Mesothelial cell of epicardium (in vitro differentiated cells): ENCODE data around the gene B3GNT2. TPM values are rescaled to one million over a fixed set of nuclear protein-coding genes. Genes with fewer than 3 reads are reported as not detected.
A peak's percentile ranks its signal among the peaks of the same experiment; 100 is the strongest.
"Not testable (repeated sequence)": the region's sequence is repeated elsewhere in the genome, so short reads cannot be mapped to it uniquely, and the experiment has no call there.

Source experiments
- DNase-seq, 2 experiments: peaks; one replicate each; pipeline ENCODE4 v3.0.0; 2021; ENCODE audit warnings: low spot score in 2 of 2; ENCODE audit not compliant: unreplicated experiment in 2 of 2
- H3K27ac Mint-ChIP-seq: 2 replicates; pipeline ENCODE4 v1.8.0; 2021; ENCODE audit warnings: mixed read lengths
- H3K27me3 Mint-ChIP-seq: 2 replicates; pipeline ENCODE4 v1.8.0; 2021; ENCODE audit warnings: low read depth, mixed read lengths
- H3K36me3 Mint-ChIP-seq: 2 replicates; pipeline ENCODE4 v1.8.0; 2021; ENCODE audit warnings: mixed read lengths
- H3K4me1 Mint-ChIP-seq: 2 replicates; pipeline ENCODE4 v1.8.0; 2021; ENCODE audit warnings: mixed read lengths
- H3K4me3 Mint-ChIP-seq: 2 replicates; pipeline ENCODE4 v1.8.0; 2021; ENCODE audit warnings: mild to moderate bottlenecking, moderate library complexity, mixed read lengths
- H3K9me3 Mint-ChIP-seq: 2 replicates; pipeline ENCODE4 v1.8.0; 2021; ENCODE audit warnings: mixed read lengths
- total RNA-seq: library from RNA; stranded (reverse); gene quantifications from 3 replicates; pipeline ENCODE4 v1.2.1, GENCODE V29; 2021
- TF ChIP-seq, protein P1 (sequence below): fragments of 200-600 bp; sonication (generic); IDR thresholded peaks from one replicate; pipeline ENCODE4 v1.5.0; 2021; ENCODE audit warnings: antibody characterized with exemption; ENCODE audit not compliant: unreplicated experiment

B3GNT2 gene, protein sequence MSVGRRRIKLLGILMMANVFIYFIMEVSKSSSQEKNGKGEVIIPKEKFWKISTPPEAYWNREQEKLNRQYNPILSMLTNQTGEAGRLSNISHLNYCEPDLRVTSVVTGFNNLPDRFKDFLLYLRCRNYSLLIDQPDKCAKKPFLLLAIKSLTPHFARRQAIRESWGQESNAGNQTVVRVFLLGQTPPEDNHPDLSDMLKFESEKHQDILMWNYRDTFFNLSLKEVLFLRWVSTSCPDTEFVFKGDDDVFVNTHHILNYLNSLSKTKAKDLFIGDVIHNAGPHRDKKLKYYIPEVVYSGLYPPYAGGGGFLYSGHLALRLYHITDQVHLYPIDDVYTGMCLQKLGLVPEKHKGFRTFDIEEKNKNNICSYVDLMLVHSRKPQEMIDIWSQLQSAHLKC
- total RNA-seq = 24.8 to 25.0 TPM (median 24.8 TPM) in 3 replicates

DNA sequence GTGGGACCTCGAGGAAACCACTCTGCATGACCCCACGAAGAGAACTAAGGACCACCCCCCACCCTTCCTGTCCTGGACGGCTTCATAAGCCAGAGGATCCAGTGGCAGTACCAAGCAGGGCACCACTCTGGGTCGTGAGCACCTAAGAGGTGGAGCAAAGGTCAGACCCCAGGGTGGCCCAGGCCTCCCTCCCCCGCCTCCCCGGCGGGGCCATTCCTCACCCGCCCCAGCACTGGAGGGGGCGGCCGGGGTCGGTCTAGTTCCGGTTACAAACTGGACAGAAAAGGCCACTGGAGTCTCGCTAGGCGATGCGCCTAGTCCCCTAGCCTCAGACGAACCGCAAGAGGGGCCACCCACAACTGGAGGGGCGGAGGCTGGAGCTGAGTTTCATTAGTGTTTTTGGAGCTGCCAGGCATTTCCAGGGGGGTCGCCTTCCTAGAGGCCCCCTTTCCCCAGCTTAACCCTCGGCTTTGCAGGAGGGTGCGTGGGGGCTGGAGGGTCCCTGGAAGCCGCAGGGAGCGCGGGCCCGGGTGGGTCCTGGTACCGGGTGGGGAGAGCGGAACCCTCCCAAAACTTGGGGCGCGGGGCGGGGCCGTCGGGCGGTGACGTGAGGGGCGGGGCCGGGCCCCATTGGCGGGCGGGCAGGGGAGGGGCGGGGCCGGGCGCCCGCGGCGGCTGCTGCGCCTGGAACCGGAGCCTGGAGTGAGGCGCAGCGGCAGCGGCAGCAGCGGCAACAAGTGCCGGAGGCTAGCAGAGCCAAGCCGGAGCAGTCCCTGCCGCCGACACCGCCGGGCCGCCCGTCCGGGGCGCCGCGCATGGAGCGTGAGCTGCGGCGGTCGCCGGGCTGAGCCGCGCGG lies at the start of gene B3GNT2:
TSS of gene B3GNT2 (plus strand) at position 695 of the 857 bp plus-strand sequence. CDS start 26,106 bp downstream, outside the sequence.
- peak within 1 kb of the TSS; percentile 86 for H3K4me3 Mint-ChIP-seq
- peak within 1 kb of the TSS; percentile 89 for H3K27ac Mint-ChIP-seq
- H3K9me3 Mint-ChIP-seq = no peaks in the 10 kb centered on the region
- no peaks in the 10 kb centered on the region for H3K36me3 Mint-ChIP-seq
- H3K27me3 Mint-ChIP-seq = no peaks in the 10 kb centered on the region
- peak; percentile 68 to 81 for DNase-seq
- H3K4me1 Mint-ChIP-seq = peaks cover 28% of the 10 kb centered on the region
- TF ChIP-seq, protein P1, sequence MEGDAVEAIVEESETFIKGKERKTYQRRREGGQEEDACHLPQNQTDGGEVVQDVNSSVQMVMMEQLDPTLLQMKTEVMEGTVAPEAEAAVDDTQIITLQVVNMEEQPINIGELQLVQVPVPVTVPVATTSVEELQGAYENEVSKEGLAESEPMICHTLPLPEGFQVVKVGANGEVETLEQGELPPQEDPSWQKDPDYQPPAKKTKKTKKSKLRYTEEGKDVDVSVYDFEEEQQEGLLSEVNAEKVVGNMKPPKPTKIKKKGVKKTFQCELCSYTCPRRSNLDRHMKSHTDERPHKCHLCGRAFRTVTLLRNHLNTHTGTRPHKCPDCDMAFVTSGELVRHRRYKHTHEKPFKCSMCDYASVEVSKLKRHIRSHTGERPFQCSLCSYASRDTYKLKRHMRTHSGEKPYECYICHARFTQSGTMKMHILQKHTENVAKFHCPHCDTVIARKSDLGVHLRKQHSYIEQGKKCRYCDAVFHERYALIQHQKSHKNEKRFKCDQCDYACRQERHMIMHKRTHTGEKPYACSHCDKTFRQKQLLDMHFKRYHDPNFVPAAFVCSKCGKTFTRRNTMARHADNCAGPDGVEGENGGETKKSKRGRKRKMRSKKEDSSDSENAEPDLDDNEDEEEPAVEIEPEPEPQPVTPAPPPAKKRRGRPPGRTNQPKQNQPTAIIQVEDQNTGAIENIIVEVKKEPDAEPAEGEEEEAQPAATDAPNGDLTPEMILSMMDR = no peak

DNA sequence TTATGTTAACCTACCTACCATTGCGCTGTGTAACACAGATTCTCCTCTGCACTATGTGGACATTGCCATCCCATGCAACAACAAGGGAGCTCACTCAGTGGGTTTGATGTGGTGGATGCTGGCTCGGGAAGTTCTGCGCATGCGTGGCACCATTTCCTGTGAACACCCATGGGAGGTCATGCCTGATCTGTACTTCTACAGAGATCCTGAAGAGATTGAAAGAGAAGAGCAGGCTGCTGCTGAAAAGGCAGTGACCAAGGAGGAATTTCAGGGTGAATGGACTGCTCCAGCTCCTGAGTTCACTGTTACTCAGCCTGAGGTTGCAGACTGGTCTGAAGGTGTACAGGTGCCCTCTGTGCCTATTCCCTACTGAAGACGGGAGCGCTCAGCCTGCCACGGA lies 49.1 kb upstream of the B3GNT2 start:
- DNase-seq, H3K4me1 Mint-ChIP-seq, H3K9me3 Mint-ChIP-seq, H3K27ac Mint-ChIP-seq, H3K27me3 Mint-ChIP-seq, H3K36me3 Mint-ChIP-seq, H3K4me3 Mint-ChIP-seq: not testable (repeated sequence)

DNA sequence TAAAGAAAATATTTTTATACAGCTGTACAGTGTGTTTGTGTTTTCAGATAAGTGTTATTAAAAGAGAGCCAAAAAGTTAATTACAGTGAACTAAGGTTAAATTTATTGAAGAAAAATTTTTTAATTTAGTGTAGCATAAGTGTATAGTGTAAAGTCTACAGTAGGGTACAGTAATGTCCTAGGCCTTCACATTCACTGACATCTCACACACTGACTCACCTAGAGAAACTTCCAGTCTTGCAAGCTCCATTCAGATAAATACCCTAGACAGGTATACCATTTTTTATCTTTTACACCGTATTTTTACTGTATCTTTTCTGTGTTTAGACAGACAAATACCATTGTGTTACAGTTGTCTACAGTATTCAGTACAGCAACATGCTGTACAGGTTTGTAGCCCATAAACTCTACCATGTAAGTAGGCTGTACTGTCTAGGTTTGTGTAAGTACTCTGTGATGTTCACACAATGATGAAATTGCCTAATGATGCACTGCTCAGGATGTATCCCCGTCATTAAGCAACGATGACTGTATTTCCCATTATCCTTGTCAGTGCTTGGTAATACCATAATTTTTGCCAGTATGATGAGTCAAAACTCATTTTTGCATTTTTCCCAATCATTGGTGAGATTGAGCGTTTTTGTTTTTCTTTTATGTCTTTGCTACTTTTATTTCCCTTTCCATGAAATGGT lies 48.2 kb upstream of the B3GNT2 start:
- no peaks in the 10 kb centered on the region for H3K4me1 Mint-ChIP-seq
- H3K27ac Mint-ChIP-seq = no peak overlapping the region
- H3K9me3 Mint-ChIP-seq = no peaks in the 10 kb centered on the region
- H3K27me3 Mint-ChIP-seq = no peaks in the 10 kb centered on the region
- no peak overlapping the region for H3K4me3 Mint-ChIP-seq
- H3K36me3 Mint-ChIP-seq = peaks cover 2% of the 10 kb centered on the region
- no peak for DNase-seq
- TF ChIP-seq, protein P1 = no peak

DNA sequence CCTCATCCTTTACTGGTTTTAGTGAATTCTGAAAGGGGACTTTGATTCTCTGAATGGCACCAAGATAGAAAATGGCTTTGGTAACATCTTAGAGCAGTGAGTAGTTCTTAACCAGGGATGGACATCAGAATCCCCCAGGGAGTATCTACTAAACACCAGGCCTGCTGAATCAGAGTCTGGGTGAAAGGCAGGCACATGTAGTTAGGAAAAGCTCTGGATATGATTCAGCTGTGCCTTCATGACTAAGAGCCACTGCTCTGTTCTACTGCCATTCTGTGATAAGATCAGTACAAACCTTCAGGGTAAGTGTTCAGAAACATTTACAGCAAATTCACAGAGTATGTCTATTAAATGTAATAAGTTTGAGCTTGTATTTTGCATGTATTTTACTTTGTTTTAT lies 46.2 kb upstream of the B3GNT2 start:
- DNase-seq = no peak

DNA sequence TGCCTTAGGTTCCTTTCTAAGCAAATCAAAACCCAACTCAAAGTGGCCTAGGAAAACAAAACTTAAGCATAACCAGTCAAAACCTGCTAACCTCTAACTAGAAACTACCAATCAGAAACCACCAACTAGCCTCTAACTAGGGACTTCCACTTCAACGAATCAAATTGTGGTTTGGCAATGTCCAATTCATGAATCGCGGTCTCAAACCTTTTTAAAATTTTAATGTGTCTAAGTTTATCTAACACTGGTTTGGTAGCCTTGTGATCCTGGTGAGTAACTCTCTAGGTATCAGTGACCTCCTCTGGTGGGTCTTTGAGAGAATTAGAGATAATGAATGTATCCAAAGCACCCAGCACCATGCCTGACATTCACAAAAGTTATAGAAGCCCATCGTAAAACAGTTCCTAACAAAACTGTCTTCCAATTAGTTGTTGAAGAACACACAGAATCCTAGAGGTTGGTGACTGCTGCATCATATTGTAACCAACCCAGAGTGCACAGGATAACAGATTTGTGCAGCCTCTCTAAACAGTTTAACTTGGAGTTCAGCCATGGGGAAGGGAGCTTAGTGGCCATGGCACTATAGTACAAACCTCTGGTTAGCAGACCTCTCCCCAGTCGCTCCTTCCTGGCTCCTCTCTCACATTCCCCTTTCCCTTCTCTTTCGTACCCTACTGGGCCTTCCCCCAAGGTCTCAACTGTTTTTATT lies 45.2 kb upstream of the B3GNT2 start:
- Mint-ChIP-seq H3K27ac (no peak overlapping the region), H3K27me3 (no peaks in the 10 kb centered on the region), H3K4me1 (no peaks in the 10 kb centered on the region), H3K36me3 (peaks cover 8% of the 10 kb centered on the region), H3K9me3 (peaks cover 6% of the 10 kb centered on the region), H3K4me3 (no peak overlapping the region)
- TF ChIP-seq, protein P1 = no peak
- no peak for DNase-seq

More for the DNA sequence above, 46.2 kb upstream of the B3GNT2 start:
- Mint-ChIP-seq H3K4me3 (no peak overlapping the region), H3K9me3 (peaks cover under 1% of the 10 kb centered on the region), H3K36me3 (peaks cover 5% of the 10 kb centered on the region), H3K4me1 (no peaks in the 10 kb centered on the region), H3K27me3 (no peaks in the 10 kb centered on the region), H3K27ac (no peak overlapping the region)
- TF ChIP-seq, protein P1 = no peak
